ENCODE data around the gene TMEM106C. TPM values are rescaled to one million over a fixed set of nuclear protein-coding genes. Genes with fewer than 3 reads are reported as not detected.

Gene TMEM106C
- total and polyA plus RNA-seq, 2 of the 13 experiments (the other 11 are each of a cell fraction or from before 2014, with no cell fraction given): 132 to 192 TPM

GRCh38 chr12:47935184-47935583 is 28.2 kb upstream of the TMEM106C start (continued):
- TF ChIP-seq ZNF609 (CRISPR knock-in tag; IDR thresholded peaks at IDR 0.05; ENCODE audit: borderline replicate concordance) (0 out of 2 replicates have a peak, but pooled peaks have one; percentile 35), ZSCAN22 (CRISPR knock-in tag; IDR thresholded peaks at IDR 0.05) (peak; percentile 96), ZBTB37 (CRISPR knock-in tag; IDR thresholded peaks at IDR 0.05) (no peak), SOX6 (IDR thresholded peaks at IDR 0.05) (no peak), SOX6 (CRISPR knock-in tag; IDR thresholded peaks at IDR 0.05) (peak; percentile 62), HDAC1 (CRISPR knock-in tag; IDR thresholded peaks at IDR 0.05) (peak; percentile 31; the same call in 1 of the 2 replicates), MXI1 (IDR thresholded peaks at IDR 0.05; ENCODE audit: borderline replicate concordance, low read depth, low read length) (0 out of 3 replicates have a peak, but pooled peaks have one; percentile 23), ERF (CRISPR knock-in tag; IDR thresholded peaks at IDR 0.05) (peak; percentile 63; the same call in 1 of the 2 replicates), HHEX (CRISPR knock-in tag; IDR thresholded peaks at IDR 0.05) (no peak), ZNF292 (CRISPR knock-in tag; IDR thresholded peaks at IDR 0.05; ENCODE audit: borderline replicate concordance, low read depth) (0 out of 2 replicates have a peak, but pooled peaks have one; percentile 28), NR2F6 (IDR thresholded peaks at IDR 0.05) (no peak), NR2F6 (CRISPR knock-in tag; IDR thresholded peaks at IDR 0.05) (0 out of 2 replicates have a peak, but pooled peaks have one; percentile 10), RARA (CRISPR knock-in tag; IDR thresholded peaks at IDR 0.05) (peak; percentile 44; the same call in 1 of the 2 replicates), RARG (CRISPR knock-in tag; IDR thresholded peaks at IDR 0.05; ENCODE audit: low read depth) (no peak), FOXA3 (CRISPR knock-in tag; IDR thresholded peaks at IDR 0.05) (peak; percentile 20; the same call in 1 of the 2 replicates), HNF4A (CRISPR knock-in tag; IDR thresholded peaks at IDR 0.05) (peak; percentile 14; the same call in 1 of the 2 replicates), ZNF687 (CRISPR knock-in tag; IDR thresholded peaks at IDR 0.05) (peak; percentile 19; the same call in 1 of the 2 replicates), SALL1 (CRISPR knock-in tag; IDR thresholded peaks at IDR 0.05) (peak; percentile 45; the same call in 1 of the 2 replicates), SAP130 (CRISPR knock-in tag; IDR thresholded peaks at IDR 0.05; ENCODE audit: low read depth) (peak; percentile 55; the same call in 1 of the 2 replicates), TEAD3 (CRISPR knock-in tag; optimal IDR thresholded peaks at IDR 0.05; ENCODE audit: borderline replicate concordance) (peak; percentile 54), MED1 (CRISPR knock-in tag; IDR thresholded peaks at IDR 0.05) (peak; percentile 38; the same call in 1 of the 2 replicates)

Measured in HepG2 (cell line).